ENCODE measurements around the gene HSF2BP.

GRCh38 chr21:43593078-43593477 is 66.2 kb downstream of the HSF2BP start:
- TF ChIP-seq, protein P1, sequence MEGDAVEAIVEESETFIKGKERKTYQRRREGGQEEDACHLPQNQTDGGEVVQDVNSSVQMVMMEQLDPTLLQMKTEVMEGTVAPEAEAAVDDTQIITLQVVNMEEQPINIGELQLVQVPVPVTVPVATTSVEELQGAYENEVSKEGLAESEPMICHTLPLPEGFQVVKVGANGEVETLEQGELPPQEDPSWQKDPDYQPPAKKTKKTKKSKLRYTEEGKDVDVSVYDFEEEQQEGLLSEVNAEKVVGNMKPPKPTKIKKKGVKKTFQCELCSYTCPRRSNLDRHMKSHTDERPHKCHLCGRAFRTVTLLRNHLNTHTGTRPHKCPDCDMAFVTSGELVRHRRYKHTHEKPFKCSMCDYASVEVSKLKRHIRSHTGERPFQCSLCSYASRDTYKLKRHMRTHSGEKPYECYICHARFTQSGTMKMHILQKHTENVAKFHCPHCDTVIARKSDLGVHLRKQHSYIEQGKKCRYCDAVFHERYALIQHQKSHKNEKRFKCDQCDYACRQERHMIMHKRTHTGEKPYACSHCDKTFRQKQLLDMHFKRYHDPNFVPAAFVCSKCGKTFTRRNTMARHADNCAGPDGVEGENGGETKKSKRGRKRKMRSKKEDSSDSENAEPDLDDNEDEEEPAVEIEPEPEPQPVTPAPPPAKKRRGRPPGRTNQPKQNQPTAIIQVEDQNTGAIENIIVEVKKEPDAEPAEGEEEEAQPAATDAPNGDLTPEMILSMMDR (IDR thresholded peaks at IDR 0.05) = no peak
- TF ChIP-seq POLR2A (IDR thresholded peaks at IDR 0.05) = no peak
